Right lung (tissue), 10 donors: ENCODE results near the gene ADD3. TPM values are rescaled to one million over a fixed set of nuclear protein-coding genes. Genes with fewer than 3 reads are reported as not detected.

Experiments used
- DNase-seq, 2 donors: peaks; one replicate each; pipeline ENCODE4 v3.0.0-alpha.2; 2013
- long read RNA-seq, 8 donors: transcript quantifications; one replicate each; lab custom pipeline, GENCODE V29; 2026
- polyA plus RNA-seq, 5 donors: library from polyadenylated mRNA; unstranded; fragments of 120-200 nt; gene quantifications; one replicate each; pipeline versions ENCODE4 v1.2.1 to v1.2.3, GENCODE V29; 2013; ENCODE audit warnings: inconsistent platforms in 1 of 5, low replicate concordance in 1 of 5; ENCODE audit not compliant: insufficient read length in 5 of 5, insufficient read depth in 1 of 5

ADD3 gene
- 100 to 1,000 TPM; 202 to 398 (median 349) TPM for polyA plus RNA-seq
- long read RNA-seq, donor 1, full-length matches to known transcripts = 36 of 123 reads
- long read RNA-seq, donor 1, partial matches to known transcripts = 81 of 123 reads
- long read RNA-seq, donor 1, other reads (novel, unspliced or antisense) = 6 of 123 reads
- long read RNA-seq, donor 2, full-length matches to known transcripts = 19 of 19 reads
- long read RNA-seq, donor 2, partial matches to known transcripts = 0 of 19 reads
- long read RNA-seq, donor 2, other reads (novel, unspliced or antisense) = 0 of 19 reads
- long read RNA-seq, donor 3, full-length matches to known transcripts = 21 of 47 reads
- long read RNA-seq, donor 3, partial matches to known transcripts = 26 of 47 reads
- long read RNA-seq, donor 3, other reads (novel, unspliced or antisense) = 0 of 47 reads
- long read RNA-seq, donor 4, full-length matches to known transcripts = 20 of 44 reads
- long read RNA-seq, donor 4, partial matches to known transcripts = 24 of 44 reads
- long read RNA-seq, donor 4, other reads (novel, unspliced or antisense) = 0 of 44 reads
- long read RNA-seq, donor 5, full-length matches to known transcripts = 26 of 110 reads
- long read RNA-seq, donor 5, partial matches to known transcripts = 84 of 110 reads
- long read RNA-seq, donor 5, other reads (novel, unspliced or antisense) = 0 of 110 reads
- long read RNA-seq, donor 6, full-length matches to known transcripts = 44 of 78 reads
- long read RNA-seq, donor 6, partial matches to known transcripts = 34 of 78 reads
- long read RNA-seq, donor 6, other reads (novel, unspliced or antisense) = 0 of 78 reads
- long read RNA-seq, donor 7, full-length matches to known transcripts = 27 of 39 reads
- long read RNA-seq, donor 7, partial matches to known transcripts = 12 of 39 reads
- long read RNA-seq, donor 7, other reads (novel, unspliced or antisense) = 0 of 39 reads
- long read RNA-seq, donor 8, full-length matches to known transcripts = 11 of 38 reads
- long read RNA-seq, donor 8, partial matches to known transcripts = 27 of 38 reads
- long read RNA-seq, donor 8, other reads (novel, unspliced or antisense) = 0 of 38 reads

- peak; percentile 96 for DNase-seq
Observed at GRCh38 chr10:110007701-110008517, at the start of gene ADD3. Gene ADD3 (plus strand): TSS chr10:110007984. CDS start chr10:110100654, 92,670 bp downstream.

- DNase-seq = no peak
Observed at GRCh38 chr10:109958059-109958458, 49.7 kb upstream of the ADD3 start.

- peak; percentile 81 to 89 for DNase-seq
Observed at GRCh38 chr10:109959259-109960145, 48.3 kb upstream of the ADD3 start.

- no peak for DNase-seq
Observed at GRCh38 chr10:109960682-109961081, 47.1 kb upstream of the ADD3 start.

GRCh38 chr10:109961174-109962001 is 46.4 kb upstream of the ADD3 start:
- DNase-seq = no peak

- DNase-seq = no peak
Observed at GRCh38 chr10:109962247-109962646, 45.5 kb upstream of the ADD3 start.

- DNase-seq = no peak
Observed at GRCh38 chr10:109963439-109963838, 44.3 kb upstream of the ADD3 start.

GRCh38 chr10:109964318-109964717 is 43.5 kb upstream of the ADD3 start:
- DNase-seq = no peak

- DNase-seq = peak; percentile 79 to 87
Observed at GRCh38 chr10:109966961-109967738, 40.6 kb upstream of the ADD3 start.

GRCh38 chr10:109967739-109968088 is 40.1 kb upstream of the ADD3 start:
- DNase-seq = no peak

- DNase-seq = no peak
Observed at GRCh38 chr10:109968953-109969759, 38.6 kb upstream of the ADD3 start.

- peak in 1 of 2 donors; percentile 61 for DNase-seq
Observed at GRCh38 chr10:109969760-109970346, 37.9 kb upstream of the ADD3 start.

- no peak for DNase-seq
Observed at GRCh38 chr10:109971634-109972033, 36.1 kb upstream of the ADD3 start.

GRCh38 chr10:109972372-109973001 is 35.3 kb upstream of the ADD3 start:
- no peak for DNase-seq

- no peak for DNase-seq
Observed at GRCh38 chr10:109973326-109973829, 34.4 kb upstream of the ADD3 start.

- DNase-seq = no peak
Observed at GRCh38 chr10:109974504-109975191, 33.1 kb upstream of the ADD3 start.
